Peyer's patch (tissue), 4 donors: ENCODE data around the gene SNED1. TPM values are rescaled to one million over a fixed set of nuclear protein-coding genes. Genes with fewer than 3 reads are reported as not detected.
A peak's percentile ranks its signal among the peaks of the same experiment; 100 is the strongest.

Experiments used
- DNase-seq, 3 donors: peaks; one replicate each; pipeline ENCODE4 v3.0.0-alpha.2; 2017 to 2019
- H3K27ac ChIP-seq, 4 donors: fragments of 200-600 bp; sonication (generic); one replicate each; pipeline ENCODE4 v1.5.1; 2016 to 2019
- H3K27me3 ChIP-seq, 2 donors: fragments of 200-600 bp; sonication (generic); one replicate each; pipeline ENCODE4 v1.5.1; 2019
- H3K36me3 ChIP-seq, 3 donors: fragments of 200-600 bp; sonication (generic); one replicate each; pipeline ENCODE4 v1.5.1; 2016 to 2019
- H3K4me1 ChIP-seq, 4 donors: fragments of 200-600 bp; sonication (generic); one replicate each; pipeline ENCODE4 v1.5.1; 2016 to 2019
- H3K4me3 ChIP-seq, 4 donors: fragments of 200-600 bp; sonication (generic); 1 replicate in 3 of 4; 2 replicates in 1 of 4; pipeline ENCODE4 v1.5.1; 2016 to 2019; ENCODE audit warnings: mild to moderate bottlenecking in 1 of 4
- H3K9me3 ChIP-seq, 4 donors: fragments of 200-600 bp; sonication (generic); one replicate each; pipeline ENCODE4 v1.5.1; 2016 to 2019; ENCODE audit warnings: mild to moderate bottlenecking in 1 of 4
- CTCF ChIP-seq, 6 experiments: fragments of 450-650 bp in 4 of 6; fragments of 200-600 bp in 2 of 6; sonication (generic) in 1 of 6; IDR thresholded peaks; one replicate each; pipeline ENCODE4 v1.5.1; 2017 to 2019; ENCODE audit warnings: antibody characterized with exemption in 6 of 6, mild to moderate bottlenecking in 3 of 6, moderate library complexity in 1 of 6
- POLR2A ChIP-seq, 2 donors: fragments of 450-650 bp; IDR thresholded peaks; one replicate each; pipeline ENCODE4 v1.5.1; 2017; ENCODE audit warnings: antibody characterized with exemption in 2 of 2, mild to moderate bottlenecking in 2 of 2, moderate library complexity in 2 of 2
- total RNA-seq, 4 donors: library from RNA; depleted of rRNA; stranded (reverse); fragments of >200 nt; gene quantifications; one replicate each; pipeline ENCODE4 v1.1.0, GENCODE V29; 2016

SNED1 gene
- total RNA-seq, 4 donors from 2014 or later = 6.8 to 83.3 (median 25.2) TPM

GRCh38 chr2:241134711-241135110 lies 136.3 kb downstream of the SNED1 start:
- no peak overlapping the region for H3K27ac ChIP-seq
- peak in 2 of 3 donors; percentile 29 to 43 for DNase-seq
- H3K4me3 ChIP-seq = no peak overlapping the region
- H3K27me3 ChIP-seq = no peaks in the 10 kb centered on the region
- H3K36me3 ChIP-seq = peaks cover 0 to 6% (median 0%) of the 10 kb centered on the region in 3 donors
- H3K4me1 ChIP-seq = no peaks in the 10 kb centered on the region
- no peaks in the 10 kb centered on the region for H3K9me3 ChIP-seq
- TF ChIP-seq CTCF (IDR thresholded peaks at IDR 0.05) = no peak
- TF ChIP-seq POLR2A (IDR thresholded peaks at IDR 0.05) = no peak

- H3K4me3 ChIP-seq = no peak overlapping the region
- TF ChIP-seq POLR2A (IDR thresholded peaks at IDR 0.05) (no peak), CTCF (IDR thresholded peaks at IDR 0.05) (no peak)
- H3K36me3 ChIP-seq = peaks cover 0 to 13% (median 0%) of the 10 kb centered on the region in 3 donors
- H3K27ac ChIP-seq = no peak overlapping the region
- no peaks in the 10 kb centered on the region for H3K27me3 ChIP-seq
- no peaks in the 10 kb centered on the region for H3K9me3 ChIP-seq
- DNase-seq = peak in 2 of 3 donors; percentile 69 to 81
- H3K4me1 ChIP-seq = no peaks in the 10 kb centered on the region
These were observed 137.3 kb downstream of the SNED1 start for GRCh38 chr2:241135737-241136136.

- Histone ChIP-seq H3K4me1 (no peaks in the 10 kb centered on the region), H3K27ac (no peak overlapping the region), H3K4me3 (no peak overlapping the region), H3K9me3 (no peaks in the 10 kb centered on the region), H3K36me3 (peaks cover 0 to 13% (median 0%) of the 10 kb centered on the region in 3 donors), H3K27me3 (no peaks in the 10 kb centered on the region)
- peak in 1 of 3 donors; percentile 32 for DNase-seq
- TF ChIP-seq POLR2A (IDR thresholded peaks at IDR 0.05) (no peak), CTCF (IDR thresholded peaks at IDR 0.05) (no peak)
These were observed 137.8 kb downstream of the SNED1 start for GRCh38 chr2:241136191-241136590.

- Histone ChIP-seq H3K9me3 (no peaks in the 10 kb centered on the region), H3K27me3 (no peaks in the 10 kb centered on the region), H3K4me3 (no peak overlapping the region), H3K4me1 (no peaks in the 10 kb centered on the region), H3K27ac (no peak overlapping the region), H3K36me3 (peaks cover 0 to 13% (median 0%) of the 10 kb centered on the region in 3 donors)
- TF ChIP-seq POLR2A (IDR thresholded peaks at IDR 0.05) (no peak), CTCF (IDR thresholded peaks at IDR 0.05) (no peak)
- peak in 1 of 3 donors; percentile 23 for DNase-seq
These were observed 138.3 kb downstream of the SNED1 start for GRCh38 chr2:241136661-241137260.

GRCh38 chr2:241137276-241138190 lies 139.1 kb downstream of the SNED1 start:
- H3K4me3 ChIP-seq = no peak overlapping the region
- H3K9me3 ChIP-seq = no peaks in the 10 kb centered on the region
- no peak overlapping the region for H3K27ac ChIP-seq
- peak in 2 of 3 donors; percentile 24 to 30 for DNase-seq
- no peaks in the 10 kb centered on the region for H3K4me1 ChIP-seq
- H3K27me3 ChIP-seq = no peaks in the 10 kb centered on the region
- TF ChIP-seq CTCF (IDR thresholded peaks at IDR 0.05) (no peak), POLR2A (IDR thresholded peaks at IDR 0.05) (no peak)
- peaks cover 0 to 13% (median 0%) of the 10 kb centered on the region in 3 donors for H3K36me3 ChIP-seq
